Thyroid gland (tissue), 4 donors: ENCODE data around the gene CRX.

ENCODE experiments used
- CTCF ChIP-seq, 6 experiments: fragments of 200-600 bp in 3 of 6; fragments of 450-650 bp in 3 of 6; sonication (generic) in 3 of 6; IDR thresholded peaks; one replicate each; pipeline ENCODE4 v1.5.1; 2016 to 2019; ENCODE audit warnings: antibody characterized with exemption in 6 of 6, mild to moderate bottlenecking in 2 of 6, inconsistent platforms in 1 of 6, moderate library complexity in 1 of 6
- POLR2A ChIP-seq, 2 donors: fragments of 450-650 bp; IDR thresholded peaks; one replicate each; pipeline ENCODE4 v1.6.1; 2017; ENCODE audit warnings: antibody characterized with exemption in 2 of 2, mild to moderate bottlenecking in 2 of 2, moderate library complexity in 1 of 2

- TF ChIP-seq CTCF (IDR thresholded peaks at IDR 0.05) (no peak), POLR2A (IDR thresholded peaks at IDR 0.05) (no peak)
These were observed 45.2 kb upstream of the CRX start for GRCh38 chr19:47776568-47776967.
